B cell (primary cell): ENCODE data around the gene PPP6R2. TPM values are rescaled to one million over a fixed set of nuclear protein-coding genes. Genes with fewer than 3 reads are reported as not detected.
A peak's percentile ranks its signal among the peaks of the same experiment; 100 is the strongest.

Source experiments
- ATAC-seq: fragments of 200-7000 bp; cut with Tn5 transposase; one replicate; pipeline ENCODE4 v1.10.0; 2021; ENCODE audit warnings: low read depth, mild to moderate bottlenecking, moderate number of reproducible peaks, moderate library complexity
- CTCF ChIA-PET: fragments of 350-600 bp; sonication (Branson Sonifier 250); formaldehyde crosslinking; loops from one replicate; lab custom pipeline; 2021; ENCODE audit warnings: antibody characterized with exemption, inconsistent platforms; lab: Charles Lee
- POLR2A ChIA-PET: fragments of 350-600 bp; sonication (Branson Sonifier 250); formaldehyde crosslinking; loops from one replicate; lab custom pipeline; 2021; ENCODE audit warnings: antibody characterized with exemption; lab: Charles Lee
- DNase-seq: peaks from one replicate; pipeline ENCODE4 v3.0.0; 2013
- H2AFZ ChIP-seq: 2 replicates; pipeline ENCODE4 v1.6.1; 2012; ENCODE audit warnings: mild to moderate bottlenecking, low read depth, low read length; ENCODE audit not compliant: insufficient read depth, poor library complexity, severe bottlenecking
- H3K27ac ChIP-seq, 2 donors: 1 replicate in 1 of 2; 2 replicates in 1 of 2; pipeline ENCODE4 v1.5.1; 2012 to 2013; ENCODE audit warnings: low read length in 2 of 2, mild to moderate bottlenecking in 2 of 2, moderate library complexity in 1 of 2
- H3K27me3 ChIP-seq, 4 experiments: fragments of 200-600 bp in 1 of 4; sonication (generic) in 1 of 4; replicated peaks in 1 of 4; 1 replicate in 2 of 4; 2 replicates in 2 of 4; pipeline versions ENCODE4 v1.6.1 to v1.7.0; 2013 to 2016; ENCODE audit warnings: low read length in 3 of 4, mild to moderate bottlenecking in 2 of 4, mixed read lengths in 1 of 4, moderate library complexity in 1 of 4; ENCODE audit not compliant: insufficient read depth in 4 of 4, control insufficient read depth in 3 of 4; ENCODE audit errors: control extremely low read depth in 1 of 4
- H3K36me3 ChIP-seq, 2 experiments: replicated peaks in 1 of 2; 1 replicate in 1 of 2; 2 replicates in 1 of 2; pipeline versions ENCODE4 v1.6.1 to v1.7.1; 2013; ENCODE audit warnings: low read length in 1 of 2; ENCODE audit not compliant: insufficient read depth in 2 of 2, control insufficient read depth in 1 of 2; ENCODE audit errors: control extremely low read depth in 1 of 2, extremely low read depth in 1 of 2
- H3K4me1 ChIP-seq, 2 donors: fragments of 200-600 bp in 1 of 2; sonication (generic) in 1 of 2; 1 replicate in 1 of 2; 2 replicates in 1 of 2; pipeline versions ENCODE4 v1.5.1 to v1.6.1; 2013 to 2017; ENCODE audit warnings: low read length in 2 of 2; ENCODE audit not compliant: control insufficient read depth in 2 of 2, insufficient read depth in 2 of 2
- H3K4me2 ChIP-seq: replicated peaks from 2 replicates; pipeline ENCODE3; 2012; ENCODE audit warnings: mild to moderate bottlenecking, low read depth, low read length; ENCODE audit not compliant: poor library complexity, severe bottlenecking
- H3K4me3 ChIP-seq, 5 experiments: fragments of 200-600 bp in 1 of 5; sonication (generic) in 1 of 5; 1 replicate in 3 of 5; 2 replicates in 2 of 5; pipeline versions ENCODE4 v1.5.1 to v1.7.0; 2011 to 2016; ENCODE audit warnings: low read length in 4 of 5, mild to moderate bottlenecking in 4 of 5, low read depth in 2 of 5, control low read depth in 1 of 5, moderate library complexity in 1 of 5; ENCODE audit not compliant: insufficient read depth in 1 of 5; ENCODE audit errors: control extremely low read depth in 1 of 5, extremely low read depth in 1 of 5
- H3K79me2 ChIP-seq: fragments of 200-600 bp; sonication (generic); one replicate; pipeline ENCODE4 v1.6.0; 2016; ENCODE audit warnings: low read length; ENCODE audit not compliant: control insufficient read depth, insufficient read depth
- H3K9ac ChIP-seq: fragments of 200-600 bp; sonication (generic); 2 replicates; pipeline ENCODE4 v1.6.1; 2017; ENCODE audit warnings: mild to moderate bottlenecking, low read length, moderate library complexity
- H3K9me3 ChIP-seq, 3 donors: one replicate each; pipeline versions ENCODE4 v1.6.1 to v1.7.1; 2013; ENCODE audit warnings: low read length in 2 of 3; ENCODE audit not compliant: control insufficient read depth in 2 of 3, insufficient read depth in 1 of 3; ENCODE audit errors: control extremely low read depth in 1 of 3
- H4K20me1 ChIP-seq: 2 replicates; pipeline ENCODE4 v1.6.0; 2012; ENCODE audit warnings: mild to moderate bottlenecking, low read length; ENCODE audit not compliant: insufficient read depth, control insufficient read depth, poor library complexity, severe bottlenecking
- H3K27ac Mint-ChIP-seq: one replicate; pipeline ENCODE4 v1.8.0; 2021; ENCODE audit warnings: mixed read lengths
- H3K27me3 Mint-ChIP-seq: one replicate; pipeline ENCODE4 v1.8.0; 2021; ENCODE audit warnings: mixed read lengths
- H3K4me1 Mint-ChIP-seq: one replicate; pipeline ENCODE4 v1.8.0; 2021; ENCODE audit warnings: mixed read lengths
- H3K4me3 Mint-ChIP-seq: one replicate; pipeline ENCODE4 v1.8.0; 2021; ENCODE audit warnings: mixed read lengths
- H3K9me3 Mint-ChIP-seq: one replicate; pipeline ENCODE4 v1.8.0; 2022; ENCODE audit warnings: mixed read lengths; ENCODE audit not compliant: insufficient read depth
- CTCF ChIP-seq: fragments of 200-600 bp; IDR thresholded peaks from one replicate; pipeline ENCODE4 v1.8.0; 2022; ENCODE audit warnings: antibody characterized with exemption, mild to moderate bottlenecking
- EZH2 ChIP-seq: IDR thresholded peaks from 2 replicates; pipeline ENCODE4 v1.6.1; 2012; ENCODE audit warnings: borderline replicate concordance, low read depth, mild to moderate bottlenecking, moderate library complexity, low read length; ENCODE audit not compliant: insufficient read depth, poor library complexity, severe bottlenecking
- WGBS: methylation state at CpG from one replicate; pipeline ENCODE4 v1.1.5; 2013; ENCODE audit warnings: missing lambda C conversion rate; ENCODE audit not compliant: insufficient coverage; 5-methylcytosine and 5-hydroxymethylcytosine counted together
- intact Hi-C: fragments of 100-400 bp; cut with micrococcal nuclease; formaldehyde crosslinking; loops from one replicate; pipeline ENCODE4 v1.10.0; 2022
- polyA plus RNA-seq: library from polyadenylated mRNA; depleted of rRNA; stranded (reverse); fragments of >200 nt; gene quantifications from 2 replicates; pipeline ENCODE4 v1.2.3, GENCODE V29; 2012
- total RNA-seq, 2 donors: library from RNA; stranded (reverse); fragments of 120-200 nt in 1 of 2; gene quantifications; 1 replicate in 1 of 2; 2 replicates in 1 of 2; pipeline versions ENCODE4 v1.2.3 to v1.2.4, GENCODE V29; 2013 to 2022

The PPP6R2 gene
- total and polyA plus RNA-seq, 2 donors (not counting 1 experiment from before 2014, with no cell fraction given) = 91.4 to 98.7 TPM

- Mint-ChIP-seq H3K9me3 (no peaks in the 10 kb centered on the region), H3K27me3 (no peaks in the 10 kb centered on the region), H3K27ac (peak within 1 kb of the TSS; percentile 15), H3K4me3 (no peak within 1 kb of the TSS), H3K4me1 (peaks cover 24% of the 10 kb centered on the region)
- Histone ChIP-seq H3K4me2 (peak within 1 kb of the TSS; percentile 17), H3K4me3 (no peak within 1 kb of the TSS), H3K36me3 (no peaks in the 10 kb centered on the region), H3K27me3 (peaks cover 0 to 22% (median 6%) of the 10 kb centered on the region in 4 experiments), H3K9me3 (no peaks in the 10 kb centered on the region), H3K9ac (no peak within 1 kb of the TSS), H3K79me2 (peaks cover 4% of the 10 kb centered on the region), H3K4me1 (peaks cover 18 to 34% of the 10 kb centered on the region in 2 donors), H4K20me1 (peaks cover 5% of the 10 kb centered on the region), H3K27ac (no peak within 1 kb of the TSS), H2AFZ (no peak within 1 kb of the TSS)
- POLR2A ChIA-PET = no interaction called here
- CTCF ChIA-PET = interaction anchor here (1.1 to 2.0 kb wide), 3 partner anchors 17 to 158 kb away, joined by 3 to 4 read pairs (median 3); partner anchors contain the start of gene SCO2
- 81% methylated on average over 23 of the region's 23 CpGs for WGBS
- DNase-seq (no peak), ATAC-seq (no peak)
- intact Hi-C loops = no loop called here
- no peak for TF ChIP-seq EZH2
- TF ChIP-seq CTCF = no peak
Measured at GRCh38 chr22:50486561-50487289, 143.6 kb downstream of the PPP6R2 start, which contains the start of gene MIOX. Gene MIOX, plus strand, starts transcription at chr22:50486859. Its CDS starts 39 bp downstream, at chr22:50486898.
